Measurements from ENCODE around the gene PRND.
"Not testable (repeated sequence)": the region's sequence is repeated elsewhere in the genome, so short reads cannot be mapped to it uniquely, and the experiment has no call there.

Gene PRND

GRCh38 chr20:4740774-4741431, 19.2 kb downstream of the PRND start:
- peak; percentile 74 for DNase-seq

GRCh38 chr20:4748847-4749246, 27.1 kb downstream of the PRND start:
- DNase-seq = no peak

GRCh38 chr20:4749326-4749725, 27.6 kb downstream of the PRND start:
- DNase-seq = no peak

- DNase-seq = no peak
Measured at GRCh38 chr20:4750381-4750780, 28.7 kb downstream of the PRND start.

GRCh38 chr20:4759100-4759884, 37.6 kb downstream of the PRND start:
- peak; percentile 34 for DNase-seq

- DNase-seq = peak; percentile 24
Measured at GRCh38 chr20:4763261-4763660, 41.6 kb downstream of the PRND start.

GRCh38 chr20:4763723-4764510, 42.2 kb downstream of the PRND start:
- DNase-seq = no peak

GRCh38 chr20:4764805-4765204, 43.1 kb downstream of the PRND start:
- no peak for DNase-seq

GRCh38 chr20:4765681-4766080, 44.0 kb downstream of the PRND start:
- no peak for DNase-seq

- no peak for DNase-seq
Measured at GRCh38 chr20:4766631-4767030, 44.9 kb downstream of the PRND start.

- no peak for DNase-seq
Measured at GRCh38 chr20:4767084-4767483, 45.4 kb downstream of the PRND start.

- no peak for DNase-seq
Measured at GRCh38 chr20:4769328-4769727, 47.6 kb downstream of the PRND start.

GRCh38 chr20:4770026-4770425, 48.3 kb downstream of the PRND start:
- DNase-seq = no peak

- no peak for DNase-seq
Measured at GRCh38 chr20:4771004-4771403, 49.3 kb downstream of the PRND start.

GRCh38 chr20:4772132-4772531, 50.4 kb downstream of the PRND start:
- no peak for DNase-seq

- DNase-seq = not testable (repeated sequence)
Measured at GRCh38 chr20:4773014-4773413, 51.3 kb downstream of the PRND start.

- no peak for DNase-seq
Measured at GRCh38 chr20:4773736-4774135, 52.0 kb downstream of the PRND start.

GRCh38 chr20:4774207-4774606, 52.5 kb downstream of the PRND start:
- no peak for DNase-seq

GRCh38 chr20:4775322-4776078, 53.8 kb downstream of the PRND start:
- DNase-seq = no peak

- no peak for DNase-seq
Measured at GRCh38 chr20:4776079-4776630, 54.4 kb downstream of the PRND start.
